GM18520 (cell line): ENCODE data around the gene HSPG2.

Experiments
- ATAC-seq: cut with Tn5 transposase; IDR thresholded peaks from one replicate; pipeline ENCODE4 v1.9.1; 2021; ENCODE audit not compliant: unreplicated experiment

HSPG2 gene

GRCh38 chr1:21774835-21775549 is 162.1 kb downstream of the HSPG2 start:
- no peak for ATAC-seq

GRCh38 chr1:21773585-21773984 is 163.5 kb downstream of the HSPG2 start:
- ATAC-seq, result no peak
